ENCODE data around the gene TSLP.

The TSLP gene

DNA sequence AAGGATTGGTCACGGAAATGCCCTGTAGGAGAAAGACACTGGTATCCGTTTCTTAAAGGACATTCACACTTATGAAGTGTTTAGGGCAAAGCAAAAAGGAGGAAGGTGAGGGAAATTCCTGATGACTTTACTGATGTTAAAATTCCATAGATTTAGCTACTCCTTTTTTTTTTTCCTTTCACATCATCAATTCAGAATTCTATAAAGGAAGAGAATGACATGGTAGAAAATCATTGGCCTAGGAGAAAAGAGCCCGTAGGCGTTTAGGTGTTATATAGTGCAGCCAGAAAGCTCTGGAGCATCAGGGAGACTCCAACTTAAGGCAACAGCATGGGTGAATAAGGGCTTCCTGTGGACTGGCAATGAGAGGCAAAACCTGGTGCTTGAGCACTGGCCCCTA, at the start of gene TSLP:
TSS of gene TSLP (plus strand) at position 301 of the 400 bp plus-strand sequence. CDS start 178 bp downstream, outside the sequence.
- no peak for DNase-seq

DNA sequence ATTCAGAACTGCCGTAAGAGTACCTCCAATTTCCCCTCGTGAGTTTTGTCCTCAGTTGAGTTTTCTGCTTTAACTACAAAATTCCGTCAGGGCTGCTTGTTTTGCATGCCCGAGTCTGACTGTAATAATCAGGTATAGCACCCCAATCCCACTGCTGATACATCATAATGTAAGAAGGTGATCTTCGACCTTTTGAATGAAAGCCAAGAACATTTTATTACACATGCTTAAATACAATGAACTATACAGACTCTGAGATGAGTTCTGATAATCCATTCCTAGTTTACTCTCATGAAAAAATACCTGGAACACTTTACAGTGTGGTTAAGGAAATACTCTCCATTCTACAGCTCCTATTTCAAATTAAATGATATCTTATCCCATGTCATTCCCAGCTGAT, 49.2 kb upstream of the TSLP start:
- no peak for DNase-seq

DNA sequence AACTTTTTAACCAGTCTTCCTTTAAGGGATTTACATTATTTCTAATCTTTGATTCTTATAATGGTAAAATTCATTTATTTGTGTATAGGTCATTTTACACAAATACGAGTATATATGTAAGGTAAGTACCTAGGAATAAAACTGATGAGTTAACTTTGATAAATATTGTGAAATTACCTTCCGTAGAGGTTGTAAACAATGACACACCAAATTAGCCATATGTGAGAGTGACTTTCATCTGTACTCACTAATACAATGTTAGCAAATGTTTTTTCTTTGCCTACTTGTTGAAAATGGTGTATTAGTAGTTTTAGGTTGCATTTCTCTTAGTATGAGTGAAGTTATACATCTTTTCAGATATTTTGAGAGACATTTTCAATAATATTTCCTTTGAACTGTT, 42.6 kb upstream of the TSLP start:
- no peak for DNase-seq

DNA sequence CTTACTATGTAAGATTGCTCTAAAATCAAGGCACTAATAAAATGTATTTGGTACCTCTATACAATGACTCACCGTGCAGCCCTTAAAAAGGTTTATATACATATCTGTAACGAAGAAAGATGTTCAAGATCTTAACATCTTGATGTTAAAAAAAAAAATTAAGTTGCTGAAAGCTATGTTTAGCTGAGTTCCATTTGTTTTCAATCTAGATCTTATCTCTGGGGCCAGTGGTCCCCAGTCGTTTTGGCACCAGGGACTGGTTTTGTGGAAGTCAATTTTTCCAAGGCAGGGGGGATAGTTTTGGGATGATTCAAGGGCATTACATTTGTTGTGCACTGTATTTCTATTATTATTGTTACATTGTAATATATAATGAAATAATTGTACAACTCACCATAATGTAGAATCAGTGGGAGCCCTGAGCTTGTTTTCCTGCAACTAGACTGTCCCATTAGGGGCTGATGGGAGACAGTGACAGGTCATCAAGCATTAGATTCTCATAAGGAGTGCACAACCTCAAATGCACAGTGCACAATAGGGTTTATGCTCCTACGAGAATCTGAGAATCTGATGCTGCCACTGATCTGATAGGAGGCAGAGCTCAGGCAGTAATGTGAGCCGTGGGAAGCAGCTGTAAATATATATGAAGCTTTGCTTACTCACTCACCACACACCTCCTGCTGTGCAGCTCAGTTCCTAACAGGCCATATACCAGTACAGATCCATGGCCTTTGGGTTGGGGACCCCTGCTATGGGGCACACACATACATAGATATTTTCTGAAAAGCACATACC, 27.6 kb upstream of the TSLP start:
- no peak for DNase-seq

DNA sequence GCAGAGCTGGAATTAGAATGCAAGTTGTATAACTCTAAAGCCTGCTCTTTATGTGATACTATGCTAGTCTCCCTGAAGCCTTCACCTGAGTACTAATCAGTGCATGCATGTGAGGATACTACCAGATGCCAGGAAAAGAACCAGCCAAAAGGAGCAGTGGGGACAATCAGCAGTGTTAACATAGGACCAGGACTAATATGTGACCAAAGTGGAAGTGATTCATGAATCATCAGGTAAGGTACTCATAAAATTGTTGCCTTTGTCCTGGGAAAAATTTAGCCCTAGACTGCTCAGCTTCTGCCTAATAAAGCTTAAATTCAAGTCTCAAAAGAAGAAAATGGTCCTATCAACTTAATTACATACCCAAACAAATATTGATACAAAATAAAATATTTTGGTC, 13.4 kb upstream of the TSLP start:
- no peak for DNase-seq

DNA sequence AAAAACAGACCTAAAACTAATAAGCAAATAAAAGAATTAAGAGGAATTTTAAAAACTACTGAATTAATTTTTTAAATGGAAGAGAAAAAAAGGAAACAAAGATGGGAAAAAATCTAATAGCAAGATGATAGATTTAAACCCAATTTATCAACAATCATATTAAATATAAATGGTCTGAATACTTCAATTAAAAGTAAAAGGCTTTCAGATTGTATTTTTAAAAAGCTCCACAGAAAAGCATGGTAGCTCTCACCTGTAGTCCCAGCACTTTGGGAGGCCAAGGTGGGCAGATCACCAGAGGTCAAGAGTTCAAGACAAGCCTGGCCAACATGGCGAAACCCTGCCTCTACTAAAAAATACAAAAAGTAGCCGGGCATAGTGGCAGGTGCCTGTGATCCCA, 11.3 kb upstream of the TSLP start:
- no peak for DNase-seq

DNA sequence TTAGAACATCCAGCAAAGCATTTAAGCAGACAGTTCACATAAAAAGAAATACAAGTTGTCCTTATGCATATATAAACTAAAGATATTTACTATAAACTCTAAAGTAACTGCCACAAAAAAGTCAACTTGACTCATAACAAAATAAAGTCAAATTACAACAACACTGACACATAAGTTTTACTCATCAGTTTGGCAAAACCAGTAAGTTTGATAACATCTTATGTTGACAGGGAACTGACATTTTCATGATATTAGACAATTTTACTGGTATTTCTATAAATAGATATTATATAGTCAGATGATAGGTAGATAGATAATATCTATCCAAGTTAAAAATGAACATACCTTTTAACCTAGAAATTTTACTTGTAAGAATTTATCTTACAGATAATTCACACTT, 9.9 kb upstream of the TSLP start:
- no peak for DNase-seq

DNA sequence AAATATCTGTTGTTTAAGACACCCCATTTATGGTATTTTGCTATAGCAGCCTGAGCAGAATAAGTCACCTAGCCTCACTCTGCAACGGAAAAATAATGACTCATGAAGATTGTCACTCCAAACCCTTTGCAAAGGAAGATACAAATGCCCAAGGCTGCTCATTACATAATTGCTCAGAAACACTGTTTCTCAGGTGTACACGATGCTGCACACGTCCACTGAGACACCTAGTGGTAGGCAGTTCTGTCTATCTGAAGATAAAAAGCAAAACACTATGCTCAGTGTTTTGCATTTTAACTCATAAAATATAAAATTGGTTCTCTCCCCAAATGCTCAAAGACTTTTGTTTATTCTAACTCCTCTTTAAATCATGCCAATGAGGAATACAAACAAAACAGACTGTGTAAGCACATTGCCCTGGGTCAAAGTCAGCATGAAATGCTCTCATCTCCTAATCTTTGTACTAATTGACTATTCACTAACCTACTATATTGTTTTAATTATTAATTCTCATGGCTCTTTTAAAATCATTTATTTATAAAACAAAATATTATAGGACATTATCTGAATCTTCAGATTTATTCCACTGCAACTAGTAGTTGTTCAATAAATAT, 7.7 kb upstream of the TSLP start:
- DNase-seq: no peak

DNA sequence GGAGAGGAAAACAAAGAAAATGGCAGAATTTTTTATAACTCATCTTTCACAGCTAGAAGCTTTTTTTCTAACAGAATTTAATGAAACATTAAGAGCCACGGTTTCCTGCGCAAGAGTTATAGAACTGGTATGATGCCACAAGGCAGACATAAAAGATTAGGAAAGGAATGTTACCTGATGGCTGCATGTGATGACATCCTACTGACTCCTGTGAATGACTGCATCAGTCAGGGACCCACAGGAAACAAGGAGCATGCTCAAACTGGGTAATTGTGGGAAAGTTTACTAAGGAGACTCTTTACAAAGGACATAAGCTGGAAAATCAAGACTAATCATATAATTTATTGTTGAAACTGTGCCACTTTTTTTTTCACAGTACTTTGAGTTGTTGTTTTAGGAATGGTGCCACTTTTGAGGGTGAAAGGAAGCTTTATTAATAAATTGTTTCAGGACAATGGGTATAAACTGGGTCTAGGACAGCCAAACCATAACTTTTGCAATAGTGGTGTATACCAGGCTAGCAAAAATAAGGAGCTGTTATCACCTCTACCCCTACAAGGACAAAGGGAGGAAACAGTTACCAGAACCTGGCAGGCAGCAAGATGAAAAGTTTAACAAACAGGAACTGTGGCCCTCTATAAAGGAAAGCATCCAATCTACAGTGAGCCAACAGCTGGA, 5.1 kb upstream of the TSLP start:
- DNase-seq: no peak

DNA sequence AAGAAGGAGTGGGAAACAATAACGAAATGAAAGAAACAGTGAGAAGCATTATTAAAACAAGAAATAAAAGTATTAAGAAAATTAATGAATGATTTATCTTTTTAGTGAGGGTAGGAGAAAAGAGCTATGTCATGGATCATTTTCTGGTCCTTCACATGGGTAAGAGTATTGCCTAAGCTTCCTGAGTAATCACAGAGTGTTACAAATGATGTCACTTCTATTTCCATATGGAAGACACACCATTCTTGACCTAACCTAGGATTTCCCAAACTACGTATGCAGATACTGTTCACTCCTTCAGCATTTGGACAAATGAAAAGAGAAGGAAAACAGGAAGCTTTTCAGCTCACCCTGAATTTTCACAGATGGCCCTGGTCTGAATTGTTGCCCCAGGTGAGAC, 3.3 kb upstream of the TSLP start:
- DNase-seq: no peak

DNA sequence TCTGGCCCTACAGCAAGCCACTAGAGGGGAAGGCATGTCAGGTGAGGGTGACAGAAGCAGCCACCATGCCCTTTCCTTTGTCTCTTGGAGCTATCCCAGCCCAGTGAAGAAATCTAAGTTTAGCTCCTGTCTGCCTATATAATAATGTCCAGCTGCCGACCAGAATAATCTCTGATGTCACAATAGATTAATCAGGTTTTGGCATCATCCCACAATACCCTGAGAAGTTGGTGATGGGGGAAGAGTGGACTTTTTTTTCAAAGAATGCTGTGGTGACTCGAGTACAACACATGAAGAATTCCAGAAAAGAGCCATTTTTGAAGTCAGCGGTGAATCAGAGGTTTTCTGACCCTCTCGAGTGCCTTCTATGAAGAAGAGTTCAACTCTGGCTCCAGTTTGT, 1.7 kb upstream of the TSLP start:
- no peak for DNase-seq

DNA sequence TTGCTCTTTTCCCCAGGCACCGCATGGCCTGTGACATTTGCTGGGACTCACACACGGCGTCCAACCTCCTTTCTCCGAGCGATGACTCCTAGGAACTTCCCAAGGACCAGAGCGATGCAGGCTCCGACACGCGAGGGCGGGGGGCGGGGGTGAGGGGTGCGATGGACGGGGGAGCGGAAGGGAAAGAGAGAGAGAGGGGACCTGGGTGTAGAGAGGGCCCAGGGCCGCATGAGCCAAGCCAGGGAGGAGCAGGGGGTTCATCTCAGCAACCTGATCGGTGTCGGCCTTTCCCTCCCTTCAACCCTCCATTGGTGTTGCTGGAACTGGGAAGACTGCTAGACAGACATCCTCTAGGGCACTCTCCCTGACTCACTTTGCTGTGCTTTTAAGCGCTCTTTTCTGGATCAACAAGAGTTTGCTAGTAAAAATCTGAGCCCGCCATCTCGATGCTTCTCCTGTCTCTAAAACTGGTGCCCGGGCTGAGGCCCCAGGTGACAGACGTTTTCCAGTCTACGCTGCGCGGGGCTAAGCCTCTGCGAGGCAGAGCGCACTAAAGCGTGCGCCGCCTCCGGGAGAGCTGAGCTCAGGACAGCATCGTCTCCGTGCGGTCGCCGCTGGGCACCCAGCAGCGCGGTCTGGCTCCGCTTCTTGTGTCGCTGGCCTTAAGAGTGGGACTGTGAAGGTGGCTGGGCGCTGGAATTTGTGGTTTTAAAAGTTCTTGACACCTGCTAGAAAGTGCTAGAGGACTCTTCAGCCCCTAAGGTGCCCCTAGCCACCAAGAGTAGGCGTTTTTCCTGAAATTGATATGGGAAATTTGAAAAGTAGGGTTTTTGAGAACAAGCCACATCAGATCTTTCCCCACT, 1.0 kb upstream of the TSLP start:
- no peak for DNase-seq

DNA sequence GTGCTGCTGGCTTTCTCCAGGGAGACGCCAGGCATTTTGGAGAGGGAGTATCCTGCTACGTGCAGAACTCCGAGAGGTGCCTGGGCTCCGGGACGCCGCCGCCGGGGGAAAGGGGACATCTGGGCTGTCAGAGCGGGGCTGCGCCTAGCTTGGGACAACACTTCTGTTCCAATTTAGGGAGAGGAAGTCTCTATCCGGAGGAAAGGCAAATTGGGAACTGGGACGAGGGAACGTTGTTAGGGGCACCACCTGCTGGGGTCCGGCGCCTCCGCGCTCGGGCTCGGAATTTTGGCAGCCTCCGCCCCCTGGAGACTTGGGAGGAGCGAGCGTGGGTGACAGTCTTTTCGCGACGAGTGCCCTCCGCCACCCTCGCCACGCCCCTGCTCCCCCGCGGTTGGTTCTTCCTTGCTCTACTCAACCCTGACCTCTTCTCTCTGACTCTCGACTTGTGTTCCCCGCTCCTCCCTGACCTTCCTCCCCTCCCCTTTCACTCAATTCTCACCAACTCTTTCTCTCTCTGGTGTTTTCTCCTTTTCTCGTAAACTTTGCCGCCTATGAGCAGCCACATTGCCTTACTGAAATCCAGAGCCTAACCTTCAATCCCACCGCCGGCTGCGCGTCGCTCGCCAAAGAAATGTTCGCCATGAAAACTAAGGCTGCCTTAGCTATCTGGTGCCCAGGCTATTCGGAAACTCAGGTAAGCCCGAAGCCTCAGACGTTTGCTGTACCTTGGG, 1.6 kb downstream of the TSLP start:
- DNase-seq: peak; percentile 41

DNA sequence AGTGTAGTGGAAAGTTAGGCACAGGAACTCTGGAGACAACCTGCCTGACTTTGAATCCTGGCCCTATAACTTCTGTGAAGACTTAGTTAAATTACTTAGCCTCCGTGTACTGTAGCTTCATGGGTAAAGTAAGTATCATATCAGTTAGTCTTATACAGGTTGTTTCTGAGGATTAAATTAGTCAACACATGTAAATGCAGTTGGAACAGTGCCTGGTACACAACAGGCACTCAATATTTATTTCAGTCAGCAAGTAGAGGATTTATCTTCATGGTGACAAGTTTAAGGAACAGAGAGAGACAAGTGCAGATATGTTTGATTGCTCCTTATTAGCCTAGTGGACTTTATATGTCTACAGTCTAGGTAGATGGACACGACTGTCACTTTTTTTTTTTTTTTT, 2.7 kb downstream of the TSLP start:
- DNase-seq: no peak

DNA sequence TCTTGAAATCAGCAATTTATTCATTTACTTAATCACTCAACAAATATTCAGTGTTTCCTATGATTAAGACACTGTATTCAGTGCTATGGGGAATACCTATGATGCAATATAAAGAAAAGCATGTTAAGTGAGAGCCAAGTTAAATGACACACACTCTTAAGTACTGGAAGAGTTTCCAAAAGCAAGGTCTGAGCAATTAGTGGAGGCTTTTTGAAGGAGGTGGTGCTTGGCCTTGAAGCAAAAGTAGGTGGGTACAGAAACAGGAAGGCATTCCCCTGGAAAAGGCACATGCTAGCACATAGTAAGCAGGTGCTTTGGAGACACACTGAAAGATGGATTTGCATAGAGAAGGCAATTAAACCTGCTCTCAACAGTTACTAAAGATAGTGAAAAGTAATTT, 4.0 kb downstream of the TSLP start:
- no peak for DNase-seq

DNA sequence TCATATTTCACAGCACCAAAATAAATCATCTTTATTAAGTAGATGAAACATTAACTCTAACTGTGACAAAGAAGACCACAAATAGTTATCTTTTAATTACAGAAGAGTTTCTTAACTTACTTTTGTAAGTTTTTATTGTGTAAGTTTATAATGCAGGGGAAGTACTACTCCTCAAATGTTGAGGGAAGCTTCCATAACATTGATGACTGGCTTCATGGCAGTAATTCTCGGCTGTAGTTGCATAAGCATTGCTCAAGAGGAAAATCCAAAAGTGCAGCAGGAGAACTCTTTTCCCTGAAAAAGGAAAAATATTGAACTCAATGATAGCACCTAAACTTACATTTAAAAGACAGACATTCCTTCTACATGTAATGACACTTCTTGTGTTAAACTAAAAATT, 4.6 kb downstream of the TSLP start:
- no peak for DNase-seq

DNA sequence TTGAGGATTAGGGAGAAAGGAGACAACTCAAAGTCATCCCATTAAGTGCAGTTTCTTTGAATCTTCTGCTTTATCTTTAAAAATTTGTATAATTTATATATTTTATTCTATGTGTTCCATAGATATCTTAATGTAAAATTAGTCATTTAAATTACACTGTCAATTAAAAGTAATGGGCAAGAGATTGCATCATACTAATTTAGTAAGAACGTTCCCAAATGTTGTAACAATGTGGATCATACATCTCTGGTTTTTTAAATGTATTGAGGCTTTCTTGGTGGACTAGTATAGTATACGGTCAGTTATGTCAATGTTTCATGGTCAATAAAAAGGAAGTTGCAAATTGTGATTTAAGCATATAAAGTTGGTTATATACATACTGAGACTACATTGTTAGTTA, 6.2 kb downstream of the TSLP start:
- DNase-seq: no peak

DNA sequence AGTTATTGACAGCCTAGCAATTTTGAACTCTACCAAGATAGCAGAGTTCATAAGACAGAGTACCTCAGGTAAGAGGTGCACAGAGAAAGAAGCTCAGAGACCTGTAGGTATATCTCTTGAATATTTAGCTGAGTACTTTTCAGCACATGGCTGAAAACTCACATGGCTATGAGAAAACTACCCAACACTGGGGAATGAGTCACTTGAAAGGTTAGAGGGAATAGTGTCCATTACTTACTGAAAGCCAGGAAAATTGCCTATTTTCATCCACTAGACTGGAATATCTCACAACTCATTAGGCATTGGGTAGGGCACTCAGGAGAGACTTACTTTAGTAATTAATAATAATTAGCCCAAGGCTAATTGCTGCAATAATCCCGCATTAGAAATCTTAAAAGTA, 8.3 kb downstream of the TSLP start:
- no peak for DNase-seq

DNA sequence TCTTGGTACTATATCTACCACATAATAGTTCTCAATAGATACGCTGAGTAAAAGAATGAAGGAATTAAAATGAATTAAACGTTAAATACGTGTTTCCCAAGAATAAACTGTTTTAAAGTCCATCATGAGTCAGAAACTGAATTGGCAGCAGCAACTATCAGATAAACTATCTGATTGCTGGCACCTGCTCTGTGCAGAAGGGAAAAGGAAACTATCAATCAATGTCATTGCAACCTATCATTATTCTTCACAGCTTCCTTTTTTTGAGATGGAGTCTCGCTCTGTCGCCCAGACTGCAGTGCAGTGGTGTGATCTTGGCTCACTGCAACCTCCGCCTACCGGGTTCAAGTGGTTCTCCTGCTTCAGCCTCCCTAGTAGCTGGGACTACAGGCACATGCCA, 11.8 kb downstream of the TSLP start:
- no peak for DNase-seq

DNA sequence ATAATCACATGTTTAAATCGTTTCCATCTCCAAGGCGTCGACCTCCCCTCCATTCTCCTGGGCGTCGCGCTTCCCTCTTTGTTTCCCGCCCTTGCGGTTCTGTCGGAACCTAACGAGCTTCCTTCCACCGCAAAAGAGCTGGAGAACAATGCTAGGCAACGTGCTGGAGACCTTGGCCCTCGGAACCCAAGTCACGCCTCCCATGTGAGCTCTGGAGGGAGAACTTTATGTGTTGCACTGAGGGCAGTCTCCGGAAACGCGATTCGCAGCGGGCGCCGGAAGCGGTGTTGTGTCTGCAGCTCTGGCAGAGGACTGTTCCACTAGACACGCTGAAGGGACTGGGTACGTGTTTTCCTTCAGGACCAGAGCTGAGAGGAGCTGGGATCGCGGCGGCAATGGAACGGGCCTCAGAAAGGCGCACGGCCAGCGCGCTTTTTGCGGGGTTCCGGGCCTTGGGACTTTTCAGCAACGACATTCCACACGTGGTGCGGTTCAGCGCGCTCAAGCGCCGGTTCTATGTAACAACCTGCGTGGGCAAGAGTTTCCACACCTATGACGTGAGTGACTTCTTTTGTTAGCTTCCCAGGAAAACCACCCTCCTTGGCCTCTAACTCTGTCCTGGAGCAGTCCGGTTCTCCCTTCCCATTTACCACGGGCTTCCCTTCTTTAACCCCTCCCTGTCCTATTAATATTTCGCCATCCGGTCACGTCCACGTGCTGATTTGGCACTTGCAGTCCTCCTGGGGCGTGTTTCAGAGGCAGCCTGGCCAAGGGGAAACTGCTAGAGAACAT, 20.7 kb downstream of the TSLP start, which contains the start of gene WDR36:
TSS of gene WDR36 (plus strand) at position 287 of the 792 bp plus-strand sequence. CDS start at position 396, 109 bp downstream.
- peak; percentile 86 for DNase-seq

DNA sequence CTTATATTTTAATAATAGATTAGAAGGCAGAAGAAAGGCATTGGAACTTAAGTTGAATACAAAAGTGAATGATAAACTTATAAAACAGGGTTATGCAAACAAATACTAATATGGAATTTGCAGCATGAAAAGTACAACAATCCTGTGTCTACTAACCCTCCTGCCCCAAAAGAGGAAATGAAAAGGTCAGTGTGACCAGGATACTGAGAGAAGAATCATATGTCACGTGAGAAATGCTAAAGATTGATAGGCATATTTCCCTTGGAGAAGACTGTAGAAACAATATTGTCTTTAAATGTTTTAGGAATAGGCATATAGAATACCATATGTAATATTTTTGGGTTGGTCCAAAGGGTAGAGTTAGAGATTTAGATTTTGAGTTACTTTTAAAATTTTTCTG, 24.5 kb downstream of the TSLP start:
- no peak for DNase-seq

Data from NCI-H1694 treated with DMSO at 0.1 percent for 48 hours (cell line).